Common myeloid progenitor, CD34-positive (primary cell): ENCODE measurements around the gene FAM168A.
"Not testable (repeated sequence)": the region's sequence is repeated elsewhere in the genome, so short reads cannot be mapped to it uniquely, and the experiment has no call there.

Experiments used
- CTCF ChIA-PET: fragments of 350-600 bp; sonication (Branson Sonifier 250); formaldehyde crosslinking; loops from one replicate; lab custom pipeline; 2021; ENCODE audit warnings: antibody characterized with exemption; lab: Charles Lee
- POLR2A ChIA-PET: fragments of 350-600 bp; sonication (Branson Sonifier 250); formaldehyde crosslinking; loops from one replicate; lab custom pipeline; 2021; ENCODE audit warnings: antibody characterized with exemption; lab: Charles Lee
- DNase-seq, 3 donors: peaks; one replicate each; pipeline versions ENCODE4 v3.0.0 to v3.0.0-alpha.2; 2013
- H3K27ac ChIP-seq, 2 experiments: 1 replicate in 1 of 2; 2 replicates in 1 of 2; pipeline ENCODE4 v1.7.0; 2013; ENCODE audit warnings: inconsistent platforms in 2 of 2, low read length in 2 of 2, mild to moderate bottlenecking in 2 of 2, low read depth in 1 of 2, moderate library complexity in 1 of 2; ENCODE audit not compliant: severe bottlenecking in 2 of 2, insufficient read depth in 1 of 2, poor library complexity in 1 of 2
- H3K27me3 ChIP-seq, 5 experiments: replicated peaks in 2 of 5; 1 replicate in 3 of 5; 2 replicates in 2 of 5; pipeline versions ENCODE4 v1.6.1 to v1.7.0; 2013; ENCODE audit warnings: low read length in 4 of 5, mild to moderate bottlenecking in 2 of 5, moderate library complexity in 2 of 5, inconsistent platforms in 1 of 5; ENCODE audit not compliant: insufficient read depth in 5 of 5, control insufficient read depth in 4 of 5
- H3K36me3 ChIP-seq, 4 experiments: 1 replicate in 2 of 4; 2 replicates in 2 of 4; pipeline versions ENCODE4 v1.6.1 to v1.7.0; 2013; ENCODE audit warnings: low read length in 3 of 4, control low read depth in 1 of 4, mild to moderate bottlenecking in 1 of 4; ENCODE audit not compliant: control insufficient read depth in 4 of 4, insufficient read depth in 4 of 4
- H3K4me1 ChIP-seq, 4 experiments: 1 replicate in 3 of 4; 2 replicates in 1 of 4; pipeline versions ENCODE4 v1.6.1 to v1.7.1; 2013; ENCODE audit warnings: low read length in 3 of 4, mild to moderate bottlenecking in 3 of 4, control low read depth in 1 of 4, inconsistent platforms in 1 of 4, moderate library complexity in 1 of 4; ENCODE audit not compliant: control insufficient read depth in 4 of 4, insufficient read depth in 4 of 4; ENCODE audit errors: control extremely low read depth in 1 of 4
- H3K4me3 ChIP-seq, 7 experiments: 1 replicate in 4 of 7; 2 replicates in 3 of 7; pipeline versions ENCODE4 v1.5.1 to v1.7.0; 2013; ENCODE audit warnings: mild to moderate bottlenecking in 7 of 7, low read length in 6 of 7, moderate library complexity in 6 of 7, inconsistent platforms in 2 of 7, low read depth in 2 of 7, control low read depth in 1 of 7; ENCODE audit not compliant: insufficient read depth in 4 of 7, control insufficient read depth in 1 of 7; ENCODE audit errors: extremely low read depth in 1 of 7
- H3K9me3 ChIP-seq, 5 experiments: 1 replicate in 4 of 5; 2 replicates in 1 of 5; pipeline versions ENCODE4 v1.6.1 to v1.7.1; 2013; ENCODE audit warnings: low read length in 4 of 5, mild to moderate bottlenecking in 2 of 5, inconsistent platforms in 1 of 5, low read depth in 1 of 5, moderate library complexity in 1 of 5; ENCODE audit not compliant: control insufficient read depth in 4 of 5, insufficient read depth in 2 of 5; ENCODE audit errors: control extremely low read depth in 1 of 5
- WGBS: methylation state at CpG from one replicate; pipeline ENCODE4 v1.1.5; 2013; ENCODE audit not compliant: insufficient coverage; 5-methylcytosine and 5-hydroxymethylcytosine counted together

FAM168A gene

GRCh38 chr11:73571982-73572381 is 25.9 kb downstream of the FAM168A start:
- CTCF ChIA-PET, DNase-seq, H3K4me3 ChIP-seq, H3K36me3 ChIP-seq, POLR2A ChIA-PET, H3K27ac ChIP-seq, H3K27me3 ChIP-seq, H3K9me3 ChIP-seq, H3K4me1 ChIP-seq: not testable (repeated sequence)
- 100% methylated on average over 3 of the region's 30 CpGs for WGBS

GRCh38 chr11:73570415-73571114 is 27.3 kb downstream of the FAM168A start:
- ChIA-PET CTCF (interaction anchor here (0.9 to 1.6 kb wide), 2 partner anchors 28 to 60 kb away, joined by 3 to 5 read pairs; no protein-coding TSS in a partner anchor), POLR2A (no interaction called here)
- Histone ChIP-seq H3K36me3 (peaks cover 0 to 7% (median 3%) of the 10 kb centered on the region in 4 experiments), H3K4me1 (no peaks in the 10 kb centered on the region), H3K4me3 (no peak overlapping the region), H3K9me3 (no peaks in the 10 kb centered on the region), H3K27me3 (no peaks in the 10 kb centered on the region), H3K27ac (no peak overlapping the region)
- no peak for DNase-seq
- no CpG with 5 or more reads among the region's 1 CpG for WGBS

GRCh38 chr11:73566977-73567755 is 30.7 kb downstream of the FAM168A start:
- CTCF ChIA-PET: interaction anchor here (1.0 kb wide), 1 partner anchor 94 kb away, joined by 3 read pairs; no protein-coding TSS in a partner anchor
- Histone ChIP-seq H3K4me1 (peaks cover 0 to 10% (median 1%) of the 10 kb centered on the region in 4 experiments), H3K36me3 (peaks cover 0 to 7% (median 3%) of the 10 kb centered on the region in 4 experiments), H3K9me3 (no peaks in the 10 kb centered on the region), H3K27me3 (no peaks in the 10 kb centered on the region), H3K4me3 (no peak overlapping the region), H3K27ac (no peak overlapping the region)
- DNase-seq: no peak
- POLR2A ChIA-PET: no interaction called here
- WGBS: 92% methylated on average over 5 of the region's 8 CpGs

GRCh38 chr11:73566422-73566821 is 31.5 kb downstream of the FAM168A start:
- Histone ChIP-seq H3K36me3 (peaks cover 0 to 7% (median 3%) of the 10 kb centered on the region in 4 experiments), H3K4me3 (no peak overlapping the region), H3K4me1 (peaks cover 0 to 10% (median 1%) of the 10 kb centered on the region in 4 experiments), H3K27me3 (no peaks in the 10 kb centered on the region), H3K9me3 (no peaks in the 10 kb centered on the region), H3K27ac (no peak overlapping the region)
- ChIA-PET CTCF (interaction anchor here (1.0 to 1.1 kb wide), 2 partner anchors 59 to 95 kb away, joined by 3 read pairs; no protein-coding TSS in a partner anchor), POLR2A (no interaction called here)
- no peak for DNase-seq

GRCh38 chr11:73565804-73566203 is 32.1 kb downstream of the FAM168A start:
- Histone ChIP-seq H3K36me3 (peaks cover 0 to 7% (median 3%) of the 10 kb centered on the region in 4 experiments), H3K4me3 (no peak overlapping the region), H3K27ac (no peak overlapping the region), H3K9me3 (no peaks in the 10 kb centered on the region), H3K4me1 (peaks cover 0 to 10% (median 1%) of the 10 kb centered on the region in 4 experiments), H3K27me3 (no peaks in the 10 kb centered on the region)
- no peak for DNase-seq
- 100% methylated on average over 1 of the region's 1 CpG for WGBS
- ChIA-PET CTCF (interaction anchor here (1.1 kb wide), 1 partner anchor 59 kb away, joined by 3 read pairs; no protein-coding TSS in a partner anchor), POLR2A (interaction anchor here (0.7 kb wide), 1 partner anchor 56 kb away, joined by 4 read pairs; no protein-coding TSS in a partner anchor)

- Histone ChIP-seq H3K9me3 (no peaks in the 10 kb centered on the region), H3K4me3 (no peak overlapping the region), H3K27me3 (no peaks in the 10 kb centered on the region), H3K4me1 (peaks cover 0 to 10% (median 1%) of the 10 kb centered on the region in 4 experiments), H3K36me3 (peaks cover 0 to 7% (median 2%) of the 10 kb centered on the region in 4 experiments), H3K27ac (no peak overlapping the region)
- no peak for DNase-seq
- POLR2A ChIA-PET: no interaction called here
- CTCF ChIA-PET: interaction anchor here (0.9 to 1.4 kb wide), 4 partner anchors 9 to 60 kb away, joined by 3 to 6 read pairs (median 3); partner anchors contain the start of gene FAM168A
- WGBS: 100% methylated on average over 2 of the region's 2 CpGs
Measured at GRCh38 chr11:73564903-73565302, 33.0 kb downstream of the FAM168A start.
